K562 (cell line): ENCODE results near the gene ANKLE1. TPM values are rescaled to one million over a fixed set of nuclear protein-coding genes. Genes with fewer than 3 reads are reported as not detected.

Source experiments
- ATAC-seq: fragments of 200-7000 bp; cut with Tn5 transposase; 3 replicates; pipeline ENCODE4 v1.9.1; 2020; ENCODE audit warnings: moderate library complexity
- BruUV-seq: library from RNA; stranded (reverse); fragments of 400-500 nt; replicated peaks from 2 replicates; lab custom pipeline; 2021; lab: Mats Ljungman, UMichigan
- CTCF ChIA-PET: fragments of 300-600 bp; formaldehyde crosslinking; extraction: SDS; loops from one replicate; lab custom pipeline; 2021; ENCODE audit warnings: low intra/inter-chr PET ratio; lab: Yijun Ruan, JAX
- POLR2A ChIA-PET: fragments of 300-600, 350-650 bp; sonication (Branson Sonifier 250); formaldehyde crosslinking; extraction: SDS; loops from one replicate; lab custom pipeline; 2021; ENCODE audit warnings: antibody characterized with exemption, inconsistent platforms; lab: Yijun Ruan, JAX
- DNase-seq, 4 experiments: peaks; one replicate each; pipeline versions ENCODE4 v3.0.0 to v3.0.0-alpha.2; 2011 to 2018; ENCODE audit warnings: low spot score in 3 of 4, mixed read lengths in 3 of 4; ENCODE audit errors: extremely low read depth in 1 of 4
- FAIRE-seq: peaks from 2 replicates; lab custom pipeline; 2011; peaks lifted over from hg19 to GRCh38; lab: Jason Lieb, UNC
- H2AFZ ChIP-seq: 2 replicates; pipeline ENCODE4 v1.6.0; 2011; ENCODE audit warnings: low read depth, low read length, control low read depth, inconsistent platforms
- H3K27ac ChIP-seq: fragments of 200-600 bp; 3 replicates; pipeline ENCODE4 v1.8.0; 2011; ENCODE audit warnings: low read depth, mild to moderate bottlenecking, control low read depth, inconsistent platforms, low read length, moderate library complexity, mixed read lengths; ENCODE audit errors: extremely low read depth
- H3K27me3 ChIP-seq, 2 experiments: fragments of 300-600 bp in 1 of 2; 2 replicates in 1 of 2; 3 replicates in 1 of 2; pipeline versions ENCODE4 v1.6.0 to v1.8.0; 2011; ENCODE audit warnings: inconsistent platforms in 2 of 2, low read length in 2 of 2, mild to moderate bottlenecking in 1 of 2, mixed read lengths in 1 of 2, moderate library complexity in 1 of 2; ENCODE audit not compliant: control insufficient read depth in 2 of 2, insufficient read depth in 2 of 2
- H3K36me3 ChIP-seq: fragments of 300-600 bp; 3 replicates; pipeline ENCODE4 v1.8.0; 2011; ENCODE audit warnings: mild to moderate bottlenecking, low read length, inconsistent platforms; ENCODE audit not compliant: control insufficient read depth, insufficient read depth
- H3K4me1 ChIP-seq, 2 experiments: fragments of 200-600 bp in 1 of 2; replicated peaks in 1 of 2; 2 replicates in 1 of 2; 3 replicates in 1 of 2; pipeline versions ENCODE4 v1.5.1 to v1.8.0; 2011; ENCODE audit warnings: inconsistent platforms in 2 of 2, low read length in 2 of 2, mild to moderate bottlenecking in 1 of 2, mixed read lengths in 1 of 2, moderate library complexity in 1 of 2; ENCODE audit not compliant: control insufficient read depth in 2 of 2, insufficient read depth in 2 of 2
- H3K4me2 ChIP-seq: 2 replicates; pipeline ENCODE4 v1.6.1; 2011; ENCODE audit warnings: low read length, control low read depth, inconsistent platforms, mixed read lengths; ENCODE audit not compliant: insufficient read depth
- H3K4me3 ChIP-seq: fragments of 200-600 bp; sonication (generic), shearing (Covaris generic); 2 replicates; pipeline ENCODE4 v1.5.1; 2016; ENCODE audit warnings: control low read depth, inconsistent platforms
- H3K79me2 ChIP-seq: fragments of 200-600 bp; 3 replicates; pipeline ENCODE4 v1.8.0; 2011; ENCODE audit warnings: low read length, inconsistent platforms; ENCODE audit not compliant: control insufficient read depth, insufficient read depth
- H3K9ac ChIP-seq, 2 experiments: 2 replicates each; pipeline versions ENCODE4 v1.6.0 to v1.6.1; 2011; ENCODE audit warnings: low read depth in 2 of 2, low read length in 2 of 2, control low read depth in 1 of 2, inconsistent platforms in 1 of 2, mild to moderate bottlenecking in 1 of 2, mixed read lengths in 1 of 2; ENCODE audit not compliant: insufficient read depth in 1 of 2
- H3K9me1 ChIP-seq: one replicate; pipeline ENCODE4 v1.6.0; 2011; ENCODE audit warnings: inconsistent platforms, mild to moderate bottlenecking, low read length, moderate library complexity; ENCODE audit not compliant: control insufficient read depth, insufficient read depth
- H3K9me3 ChIP-seq: replicated peaks from 2 replicates; pipeline ENCODE4 v1.5.1; 2011; ENCODE audit warnings: low read depth, low read length, inconsistent platforms; ENCODE audit not compliant: control insufficient read depth, insufficient read depth
- H4K20me1 ChIP-seq: replicated peaks from 2 replicates; pipeline ENCODE4 v1.6.1; 2011; ENCODE audit warnings: low read length, inconsistent platforms, mixed read lengths; ENCODE audit not compliant: control insufficient read depth, insufficient read depth
- CBFB ChIP-seq: sonication (generic); formaldehyde crosslinking; IDR thresholded peaks from 2 replicates; pipeline ENCODE4 v1.4.0; 2020; ENCODE audit warnings: mild to moderate bottlenecking, missing genetic modification reagents
- COPS2 ChIP-seq: fragments of 450-650 bp; conservative IDR thresholded peaks from 2 replicates; pipeline ENCODE4 v1.6.1; 2016; ENCODE audit warnings: mild to moderate bottlenecking, moderate library complexity
- EZH2 ChIP-seq: IDR thresholded peaks from 2 replicates; pipeline ENCODE4 v1.6.1; 2012; ENCODE audit warnings: low read depth, mild to moderate bottlenecking, inconsistent platforms, low read length, borderline replicate concordance
- RBFOX2 ChIP-seq: fragments of 200-400 bp; formaldehyde crosslinking; IDR thresholded peaks from 2 replicates; pipeline ENCODE4 v1.6.1; 2017; ENCODE audit warnings: low read depth, mild to moderate bottlenecking, low read length, moderate library complexity
- STAT5A ChIP-seq: IDR thresholded peaks from 2 replicates; pipeline ENCODE4 v1.6.1; 2012; ENCODE audit warnings: low read length, inconsistent platforms, borderline replicate concordance
- TSC22D4 ChIP-seq: fragments of 450-650 bp; IDR thresholded peaks from 2 replicates; pipeline ENCODE4 v1.6.1; 2016; ENCODE audit warnings: missing genetic modification characterization, missing biosample characterization, control low read depth
- ZNF23 ChIP-seq: fragments of 250-450 bp; sonication (Bioruptor Pico); IDR thresholded peaks from 2 replicates; pipeline ENCODE4 v1.4.0; 2020; ENCODE audit warnings: mild to moderate bottlenecking
- WGBS: fragments of 100-300 bp; shearing (Covaris generic); methylation state at CpG from one replicate; pipeline ENCODE4 v1.1.6; 2016; ENCODE audit warnings: low coverage, mixed read lengths; ENCODE audit not compliant: insufficient coverage; ENCODE audit errors: missing lambda C conversion rate; 5-methylcytosine and 5-hydroxymethylcytosine counted together
- in situ Hi-C: fragments of 300-500 bp; cut with MboI; formaldehyde crosslinking; loops from 4 replicates; pipeline ENCODE4 v1.15.0; 2018; ENCODE audit warnings: inconsistent platforms, mixed read lengths
- intact Hi-C: fragments of 100-400 bp; cut with micrococcal nuclease; formaldehyde crosslinking; loops from 2 replicates; pipeline ENCODE4 v1.14.2; 2022
- polyA plus RNA-seq, 8 experiments: library from polyadenylated mRNA; depleted of rRNA in 4 of 8; stranded (reverse) in 5 of 8; unstranded in 3 of 8; fragments of >200 nt; fragmentation: Nextera tagmentation in 2 of 8; fragmentation: Illumina TruSeq in 1 of 8; extraction: Ambion mirVana in 2 of 8; extraction: Trizol in 1 of 8; gene quantifications; 2 replicates each; pipeline versions ENCODE4 v1.2.1 to v1.2.3, GENCODE V29; 2011 to 2014; ENCODE audit warnings: inconsistent platforms in 1 of 8, missing spikeins in 1 of 8
- total RNA-seq, 7 experiments: library from RNA; depleted of rRNA in 6 of 7; stranded (reverse); fragments of >200 nt in 6 of 7; fragmentation: Illumina TruSeq in 2 of 7; extraction: Trizol in 2 of 7; gene quantifications; 2 replicates each; pipeline versions ENCODE4 v1.2.1 to v1.2.3, GENCODE V29; 2011 to 2021; ENCODE audit warnings: low replicate concordance in 1 of 7
- TF ChIP-seq, protein P1 (sequence below): sonication (generic); formaldehyde crosslinking; IDR thresholded peaks from 2 replicates; pipeline ENCODE4 v1.8.1; 2022; ENCODE audit warnings: missing genetic modification reagents
- TF ChIP-seq, protein P2 (sequence below): IDR thresholded peaks from 2 replicates; pipeline ENCODE4 v1.6.1; 2014; ENCODE audit warnings: antibody characterized with exemption
- TF ChIP-seq, protein P3 (sequence below): fragments of 250-450 bp; sonication (Bioruptor Pico); IDR thresholded peaks from 2 replicates; pipeline ENCODE4 v1.5.0; 2020; ENCODE audit warnings: mild to moderate bottlenecking, borderline replicate concordance

Gene ANKLE1
- total and polyA plus RNA-seq, 9 of the 15 experiments (the other 6 are each of a cell fraction or from before 2014, with no cell fraction given), result 0.63 to 9.2 (median 2.9) TPM

DNA sequence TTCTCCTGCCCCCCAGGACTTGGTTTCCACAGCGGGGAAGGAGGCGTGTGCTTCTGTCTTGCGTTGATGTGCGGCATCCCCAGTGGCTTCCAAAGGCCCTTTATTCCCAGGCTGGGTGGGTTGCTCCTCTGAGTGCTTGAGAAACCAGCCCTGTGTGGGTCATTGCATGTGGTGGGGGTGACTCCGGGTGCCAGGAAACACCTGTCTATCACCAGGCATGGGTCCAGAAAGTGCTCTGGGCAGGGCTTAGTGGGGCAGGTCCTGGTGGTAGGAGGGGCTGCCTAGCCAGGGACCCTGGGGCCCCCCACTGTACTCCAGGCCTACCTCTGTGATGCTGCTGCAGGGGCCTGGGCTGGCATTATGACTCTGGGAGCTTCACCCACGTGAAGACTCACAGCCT, 37.3 kb downstream of the ANKLE1 start:
- H3K9me1 ChIP-seq, result no peaks in the 10 kb centered on the region
- TF ChIP-seq ZNF23 (no peak), EZH2 (no peak), RBFOX2 (0 out of 2 replicates have a peak, but pooled peaks have one; percentile 22)
- TF ChIP-seq, all 486 proteins: peak for 1
- 85% methylated on average over 6 of the region's 6 CpGs for WGBS
- Histone ChIP-seq H3K4me2 (no peak overlapping the region), H4K20me1 (no peaks in the 10 kb centered on the region), H3K79me2 (no peaks in the 10 kb centered on the region; the same call in 2 of the 3 replicates), H3K27me3 (no peaks in the 10 kb centered on the region), H3K36me3 (peaks cover 61% of the 10 kb centered on the region), H3K9me3 (no peaks in the 10 kb centered on the region), H3K27ac (no peak overlapping the region), H3K9ac (no peak overlapping the region), H2AFZ (no peak overlapping the region), H3K4me3 (no peak overlapping the region), H3K4me1 (peaks cover 5 to 32% of the 10 kb centered on the region in 2 experiments; a peak in 4 of 5 replicates)
- in situ Hi-C loops, result no loop called here
- CTCF ChIA-PET, result no interaction called here
- DNase-seq, result no peak
- no peak for ATAC-seq
- no peak for FAIRE-seq
- POLR2A ChIA-PET, result interaction anchor here (0.7 to 2.4 kb wide), 2 partner anchors 8 to 73 kb away, joined by 3 to 9 read pairs; no protein-coding TSS in a partner anchor
- intact Hi-C loops, result no loop called here
- no TSS peak for BruUV-seq

DNA sequence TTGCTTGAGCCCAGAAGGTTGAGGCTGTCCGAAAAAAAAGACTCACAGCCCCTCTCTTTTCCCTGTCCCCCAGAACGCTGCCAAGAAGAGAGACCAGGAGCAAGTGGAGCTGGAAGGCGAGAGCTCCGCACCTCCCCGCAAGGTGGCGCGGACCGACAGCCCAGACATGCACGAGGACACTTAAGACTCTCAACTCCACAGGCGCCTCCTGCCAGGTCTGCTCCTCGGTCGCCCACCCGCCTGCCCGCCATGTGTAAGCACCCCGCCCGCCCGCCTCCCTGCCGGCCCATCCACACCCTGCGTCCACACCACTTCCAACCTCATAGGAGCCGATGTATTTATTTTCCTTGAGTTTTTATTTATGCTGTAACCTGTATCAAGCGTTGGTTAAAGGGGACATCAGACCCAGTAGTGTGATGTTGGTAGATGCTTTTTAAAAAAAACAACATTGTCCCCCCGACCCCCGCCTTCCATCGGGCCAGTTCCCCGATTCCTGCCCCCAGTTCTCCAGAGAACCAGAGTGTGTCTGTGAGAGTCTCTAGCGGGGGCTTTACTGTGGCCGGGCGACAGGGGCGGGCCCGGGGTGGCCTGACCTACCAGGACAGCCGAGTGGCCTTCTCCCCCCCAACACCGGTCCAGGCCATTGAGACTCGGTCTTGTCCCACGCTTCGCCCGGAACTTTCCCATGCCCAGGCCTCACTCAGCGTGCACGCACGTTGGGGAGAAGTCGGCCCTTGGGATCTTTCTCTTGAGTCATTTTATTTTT, 38.0 kb downstream of the ANKLE1 start:
- no peaks in the 10 kb centered on the region for H4K20me1 ChIP-seq
- ChIA-PET CTCF (no interaction called here), POLR2A (no interaction called here)
- no peak for FAIRE-seq
- H3K27ac ChIP-seq, result no peak overlapping the region
- H3K27me3 ChIP-seq, result no peaks in the 10 kb centered on the region
- 94% methylated on average over 22 of the region's 40 CpGs for WGBS
- H3K4me3 ChIP-seq, result no peak overlapping the region
- no peak overlapping the region for H2AFZ ChIP-seq
- in situ Hi-C loops (no loop called here), intact Hi-C loops (no loop called here)
- H3K4me1 ChIP-seq, result peaks cover 5 to 33% of the 10 kb centered on the region in 2 experiments; a peak in 4 of 5 replicates
- no peaks in the 10 kb centered on the region for H3K9me1 ChIP-seq
- no peak overlapping the region for H3K4me2 ChIP-seq
- no peak for ATAC-seq
- peaks cover 56% of the 10 kb centered on the region for H3K36me3 ChIP-seq
- H3K9ac ChIP-seq, result no peak overlapping the region
- no peak for DNase-seq
- H3K9me3 ChIP-seq, result no peaks in the 10 kb centered on the region
- TSS peak; percentile 55 for BruUV-seq
- no peaks in the 10 kb centered on the region; the same call in 2 of the 3 replicates for H3K79me2 ChIP-seq
- TF ChIP-seq TSC22D4 (tag) (no peak), CBFB (CRISPR knock-in tag) (no peak), COPS2 (no peak), STAT5A (no peak)
- TF ChIP-seq, protein P1, sequence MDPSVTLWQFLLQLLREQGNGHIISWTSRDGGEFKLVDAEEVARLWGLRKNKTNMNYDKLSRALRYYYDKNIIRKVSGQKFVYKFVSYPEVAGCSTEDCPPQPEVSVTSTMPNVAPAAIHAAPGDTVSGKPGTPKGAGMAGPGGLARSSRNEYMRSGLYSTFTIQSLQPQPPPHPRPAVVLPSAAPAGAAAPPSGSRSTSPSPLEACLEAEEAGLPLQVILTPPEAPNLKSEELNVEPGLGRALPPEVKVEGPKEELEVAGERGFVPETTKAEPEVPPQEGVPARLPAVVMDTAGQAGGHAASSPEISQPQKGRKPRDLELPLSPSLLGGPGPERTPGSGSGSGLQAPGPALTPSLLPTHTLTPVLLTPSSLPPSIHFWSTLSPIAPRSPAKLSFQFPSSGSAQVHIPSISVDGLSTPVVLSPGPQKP (CRISPR knock-in tag), result no peak
- TF ChIP-seq, protein P2, sequence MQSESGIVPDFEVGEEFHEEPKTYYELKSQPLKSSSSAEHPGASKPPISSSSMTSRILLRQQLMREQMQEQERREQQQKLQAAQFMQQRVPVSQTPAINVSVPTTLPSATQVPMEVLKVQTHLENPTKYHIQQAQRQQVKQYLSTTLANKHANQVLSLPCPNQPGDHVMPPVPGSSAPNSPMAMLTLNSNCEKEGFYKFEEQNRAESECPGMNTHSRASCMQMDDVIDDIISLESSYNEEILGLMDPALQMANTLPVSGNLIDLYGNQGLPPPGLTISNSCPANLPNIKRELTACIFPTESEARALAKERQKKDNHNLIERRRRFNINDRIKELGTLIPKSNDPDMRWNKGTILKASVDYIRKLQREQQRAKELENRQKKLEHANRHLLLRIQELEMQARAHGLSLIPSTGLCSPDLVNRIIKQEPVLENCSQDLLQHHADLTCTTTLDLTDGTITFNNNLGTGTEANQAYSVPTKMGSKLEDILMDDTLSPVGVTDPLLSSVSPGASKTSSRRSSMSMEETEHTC, result no peak
- TF ChIP-seq, protein P3, sequence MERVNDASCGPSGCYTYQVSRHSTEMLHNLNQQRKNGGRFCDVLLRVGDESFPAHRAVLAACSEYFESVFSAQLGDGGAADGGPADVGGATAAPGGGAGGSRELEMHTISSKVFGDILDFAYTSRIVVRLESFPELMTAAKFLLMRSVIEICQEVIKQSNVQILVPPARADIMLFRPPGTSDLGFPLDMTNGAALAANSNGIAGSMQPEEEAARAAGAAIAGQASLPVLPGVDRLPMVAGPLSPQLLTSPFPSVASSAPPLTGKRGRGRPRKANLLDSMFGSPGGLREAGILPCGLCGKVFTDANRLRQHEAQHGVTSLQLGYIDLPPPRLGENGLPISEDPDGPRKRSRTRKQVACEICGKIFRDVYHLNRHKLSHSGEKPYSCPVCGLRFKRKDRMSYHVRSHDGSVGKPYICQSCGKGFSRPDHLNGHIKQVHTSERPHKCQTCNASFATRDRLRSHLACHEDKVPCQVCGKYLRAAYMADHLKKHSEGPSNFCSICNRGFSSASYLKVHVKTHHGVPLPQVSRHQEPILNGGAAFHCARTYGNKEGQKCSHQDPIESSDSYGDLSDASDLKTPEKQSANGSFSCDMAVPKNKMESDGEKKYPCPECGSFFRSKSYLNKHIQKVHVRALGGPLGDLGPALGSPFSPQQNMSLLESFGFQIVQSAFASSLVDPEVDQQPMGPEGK, result no peak
